Adrenal gland (tissue), 12 donors: ENCODE measurements around the gene RXFP3. TPM values are rescaled to one million over a fixed set of nuclear protein-coding genes. Genes with fewer than 3 reads are reported as not detected.

Source experiments
- DNase-seq, 7 donors: peaks; one replicate each; pipeline ENCODE4 v3.0.0-alpha.2; 2019 to 2020
- H3K27ac ChIP-seq, 5 donors: fragments of 200-600 bp; sonication (generic) in 4 of 5; 1 replicate in 3 of 5; 2 replicates in 2 of 5; pipeline versions ENCODE4 v1.5.1 to v1.8.0; 2016 to 2020; ENCODE audit warnings: mild to moderate bottlenecking in 1 of 5
- H3K27me3 ChIP-seq: fragments of 200-600 bp; 2 replicates; pipeline ENCODE4 v1.8.0; 2021
- H3K36me3 ChIP-seq, 2 donors: fragments of 200-600 bp; replicated peaks in 1 of 2; 1 replicate in 1 of 2; 2 replicates in 1 of 2; pipeline versions ENCODE4 v1.5.1 to v1.8.0; 2018 to 2022
- H3K4me1 ChIP-seq, 2 donors: fragments of 200-600 bp; replicated peaks in 1 of 2; 1 replicate in 1 of 2; 2 replicates in 1 of 2; pipeline versions ENCODE4 v1.5.1 to v1.8.0; 2018 to 2021
- H3K4me3 ChIP-seq, 4 donors: fragments of 200-600 bp; sonication (generic) in 3 of 4; one replicate each; pipeline ENCODE4 v1.5.1; 2016 to 2018
- H3K9me3 ChIP-seq, 3 donors: fragments of 200-600 bp; sonication (generic) in 1 of 3; replicated peaks in 1 of 3; 1 replicate in 2 of 3; 2 replicates in 1 of 3; pipeline versions ENCODE4 v1.5.1 to v1.8.0; 2016 to 2021
- CTCF ChIP-seq, 6 experiments: fragments of 450-650 bp in 4 of 6; fragments of 200-600 bp in 2 of 6; sonication (generic) in 1 of 6; IDR thresholded peaks; 1 replicate in 5 of 6; 2 replicates in 1 of 6; pipeline versions ENCODE4 v1.5.1 to v1.8.0; 2016 to 2021; ENCODE audit warnings: antibody characterized with exemption in 6 of 6, mild to moderate bottlenecking in 2 of 6, moderate library complexity in 1 of 6
- POLR2A ChIP-seq, 2 donors: fragments of 450-650 bp; IDR thresholded peaks; one replicate each; pipeline ENCODE4 v1.6.1; 2017; ENCODE audit warnings: antibody characterized with exemption in 2 of 2, mild to moderate bottlenecking in 2 of 2, moderate library complexity in 1 of 2
- WGBS, 4 donors: extraction: QIAGEN DNeasy Blood & Tissue Kit in 2 of 4; methylation state at CpG; one replicate each; pipeline versions ENCODE4 v1.1.5 to v1.1.7; 2013 to 2017; 5-methylcytosine and 5-hydroxymethylcytosine counted together
- intact Hi-C, 2 donors: fragments of 100-400 bp; cut with DNase I; formaldehyde crosslinking; loops; one replicate each; pipeline versions ENCODE4 v1.14.1 to v1.15.0; 2022 to 2023
- polyA plus RNA-seq, 3 donors: library from polyadenylated mRNA; stranded (reverse); fragments of 200-250 nt in 2 of 3; fragments of 350-450 nt in 1 of 3; fragmentation: Illumina TruSeq in 1 of 3; extraction: RNeasy Lipid Tissue Mini Kit (QIAGEN cat#74804) in 1 of 3; gene quantifications; one replicate each; pipeline ENCODE4 v1.2.3, GENCODE V29; 2013 to 2014
- total RNA-seq, 9 donors: library from RNA; depleted of rRNA in 4 of 9; stranded (reverse); fragments of >200 nt in 4 of 9; fragments of 120-200 nt in 1 of 9; fragmentation: NEBNext Ultra II Directional in 1 of 9; extraction: Animal tissue kit (Norgen Biotek cat#: 25700) in 1 of 9; gene quantifications; one replicate each; pipeline versions ENCODE4 v1.1.0 to v1.2.4, GENCODE V29; 2013 to 2023
- donor health status: healthy with polysubstance abuse.
- donor health status: Bipolar disorder and iron deficiency.
- donor health status: DM: yes; HTN: yes; CAD: no.
- donor health status: DM: no; HTN: no; CAD: no.
- donor health status: DM: no; HTN: no; CAD: no.
- donor health status: DM: yes; HTN: yes; CAD: no.

The RXFP3 gene
- total and polyA plus RNA-seq, 12 donors, result 0.14 to 9.7 (median 0.63) TPM; not detected in 4

- peaks cover 0 to 10% of the 10 kb centered on the region in 2 donors for H3K4me1 ChIP-seq
- intact Hi-C loops, result no loop called here
- peak; percentile 16 to 71 (median 33) for DNase-seq
These were observed 43.5 kb upstream of the RXFP3 start for GRCh38 chr5:33892620-33893137.

GRCh38 chr5:33894566-33894965, 41.6 kb upstream of the RXFP3 start:
- H3K9me3 ChIP-seq, result no peaks in the 10 kb centered on the region
- WGBS, 4 donors, result 69 to 93% (median 83%) methylated on average over 1 of the region's 1 CpG
- H3K4me1 ChIP-seq, result peaks cover 0 to 6% of the 10 kb centered on the region in 2 donors
- H3K4me3 ChIP-seq, result no peak overlapping the region
- H3K27me3 ChIP-seq, result no peaks in the 10 kb centered on the region
- TF ChIP-seq CTCF (IDR thresholded peaks at IDR 0.05) (no peak), POLR2A (IDR thresholded peaks at IDR 0.05) (no peak)
- DNase-seq, result no peak
- no peaks in the 10 kb centered on the region for H3K36me3 ChIP-seq
- no peak overlapping the region for H3K27ac ChIP-seq
- intact Hi-C loops, result no loop called here

More at GRCh38 chr5:33892620-33893137, 43.5 kb upstream of the RXFP3 start:
- H3K27ac ChIP-seq, result peak overlapping the region in 3 of 5 donors; percentile 36 to 76 (median 45)
- H3K9me3 ChIP-seq, result no peaks in the 10 kb centered on the region
- no peaks in the 10 kb centered on the region for H3K27me3 ChIP-seq
- H3K4me3 ChIP-seq, result no peak overlapping the region
- 58 to 69% (median 63%) methylated on average over 4 to 5 of the region's 5 CpGs for WGBS, 4 donors
- H3K36me3 ChIP-seq, result no peaks in the 10 kb centered on the region
- TF ChIP-seq POLR2A (IDR thresholded peaks at IDR 0.05), result no peak
- TF ChIP-seq CTCF (IDR thresholded peaks at IDR 0.05), result no peak

GRCh38 chr5:33901156-33901555, 35.0 kb upstream of the RXFP3 start:
- intact Hi-C loops, result no loop called here
- WGBS, 4 donors, result 61 to 70% (median 64%) methylated on average over 1 of the region's 1 CpG

GRCh38 chr5:33903118-33903517, 33.1 kb upstream of the RXFP3 start:
- Histone ChIP-seq H3K4me3 (no peak overlapping the region), H3K9me3 (peaks cover 0 to 10% (median 0%) of the 10 kb centered on the region in 3 donors), H3K27ac (no peak overlapping the region), H3K36me3 (no peaks in the 10 kb centered on the region), H3K27me3 (no peaks in the 10 kb centered on the region), H3K4me1 (no peaks in the 10 kb centered on the region)
- TF ChIP-seq POLR2A (IDR thresholded peaks at IDR 0.05) (no peak), CTCF (IDR thresholded peaks at IDR 0.05) (no peak)
- 85 to 95% (median 86%) methylated on average over 2 of the region's 2 CpGs; no CpG with 5 or more reads in 1 of the 4 donors for WGBS, 4 donors
- intact Hi-C loops, result no loop called here
- DNase-seq, result no peak

More at GRCh38 chr5:33901156-33901555, 35.0 kb upstream of the RXFP3 start:
- H3K4me3 ChIP-seq, result no peak overlapping the region
- no peak overlapping the region for H3K27ac ChIP-seq
- H3K9me3 ChIP-seq, result peaks cover 0 to 6% (median 0%) of the 10 kb centered on the region in 3 donors
- no peaks in the 10 kb centered on the region for H3K36me3 ChIP-seq
- no peak for DNase-seq
- TF ChIP-seq CTCF (IDR thresholded peaks at IDR 0.05), result no peak
- TF ChIP-seq POLR2A (IDR thresholded peaks at IDR 0.05), result no peak
- no peaks in the 10 kb centered on the region for H3K4me1 ChIP-seq
- H3K27me3 ChIP-seq, result no peaks in the 10 kb centered on the region
